ENCODE measurements around the gene UBE2H.
A peak's percentile ranks its signal among the peaks of the same experiment; 100 is the strongest.
"Not testable (repeated sequence)": the region's sequence is repeated elsewhere in the genome, so short reads cannot be mapped to it uniquely, and the experiment has no call there.

The UBE2H gene

GRCh38 chr7:129841465-129841864, 111.3 kb downstream of the UBE2H start:
- no peak for FAIRE-seq

- FAIRE-seq = no peak
Measured at GRCh38 chr7:129840757-129841156, 112.0 kb downstream of the UBE2H start.

DNA sequence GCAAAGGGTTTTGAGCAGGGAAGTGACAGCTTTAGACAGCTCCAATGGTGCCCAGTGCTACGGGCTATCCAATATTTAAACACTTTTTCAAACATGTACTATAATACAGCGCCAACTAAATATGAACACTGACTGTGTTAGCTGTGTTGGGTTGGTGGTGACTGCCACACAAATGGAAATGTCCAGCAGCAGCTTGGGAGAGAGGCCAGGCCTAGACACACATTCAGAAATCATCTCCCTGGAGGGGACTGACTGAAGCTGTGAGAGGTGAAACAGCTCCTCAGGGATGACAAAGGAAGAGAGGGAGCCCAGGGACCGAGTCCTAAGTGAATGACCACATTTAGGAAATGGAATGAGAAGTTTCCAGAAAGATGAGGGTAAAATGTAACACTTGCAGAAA, 115.8 kb downstream of the UBE2H start:
- FAIRE-seq = no peak

GRCh38 chr7:129835569-129835968, 117.2 kb downstream of the UBE2H start:
- peak; percentile 27 for FAIRE-seq

DNA sequence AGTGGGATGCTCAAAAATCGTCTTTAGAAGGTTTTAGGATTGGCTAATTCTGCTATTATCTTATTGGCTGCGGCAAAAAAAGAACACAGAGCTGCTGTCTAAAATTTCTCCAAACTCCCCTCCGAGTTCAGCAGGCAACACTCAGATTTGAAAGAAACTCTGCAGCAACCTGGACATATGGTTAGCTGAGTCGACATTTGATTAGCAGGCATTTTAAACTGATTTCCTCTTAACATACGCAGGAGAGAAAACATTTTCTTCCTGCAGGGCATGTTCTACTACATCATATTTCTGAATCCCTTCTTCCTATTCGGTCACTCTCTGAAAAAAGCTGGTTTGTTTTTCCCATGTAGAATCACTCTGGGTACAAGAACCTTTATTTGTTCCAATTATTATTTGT, 119.4 kb downstream of the UBE2H start:
- FAIRE-seq = not testable (repeated sequence)

GRCh38 chr7:129832701-129833227, 120.0 kb downstream of the UBE2H start:
- no peak for FAIRE-seq

DNA sequence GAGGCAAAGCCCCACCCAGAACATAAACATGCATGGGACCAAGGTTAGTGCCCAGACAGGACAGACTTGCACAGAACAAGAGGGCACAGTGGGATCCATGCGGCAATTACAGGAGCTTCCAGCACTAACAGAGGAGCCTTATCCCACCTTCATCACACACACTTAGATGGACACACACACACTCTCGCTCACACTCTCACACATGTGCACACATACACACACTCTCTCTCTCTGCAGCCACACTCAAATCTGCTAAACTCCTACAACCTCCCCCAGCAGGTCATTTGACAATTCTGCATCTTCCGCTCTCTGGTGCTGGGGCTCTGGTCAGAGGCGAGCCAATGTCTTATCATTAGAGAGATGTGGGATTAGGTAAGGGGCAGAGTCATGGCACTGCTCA, 120.5 kb downstream of the UBE2H start:
- FAIRE-seq = no peak

DNA sequence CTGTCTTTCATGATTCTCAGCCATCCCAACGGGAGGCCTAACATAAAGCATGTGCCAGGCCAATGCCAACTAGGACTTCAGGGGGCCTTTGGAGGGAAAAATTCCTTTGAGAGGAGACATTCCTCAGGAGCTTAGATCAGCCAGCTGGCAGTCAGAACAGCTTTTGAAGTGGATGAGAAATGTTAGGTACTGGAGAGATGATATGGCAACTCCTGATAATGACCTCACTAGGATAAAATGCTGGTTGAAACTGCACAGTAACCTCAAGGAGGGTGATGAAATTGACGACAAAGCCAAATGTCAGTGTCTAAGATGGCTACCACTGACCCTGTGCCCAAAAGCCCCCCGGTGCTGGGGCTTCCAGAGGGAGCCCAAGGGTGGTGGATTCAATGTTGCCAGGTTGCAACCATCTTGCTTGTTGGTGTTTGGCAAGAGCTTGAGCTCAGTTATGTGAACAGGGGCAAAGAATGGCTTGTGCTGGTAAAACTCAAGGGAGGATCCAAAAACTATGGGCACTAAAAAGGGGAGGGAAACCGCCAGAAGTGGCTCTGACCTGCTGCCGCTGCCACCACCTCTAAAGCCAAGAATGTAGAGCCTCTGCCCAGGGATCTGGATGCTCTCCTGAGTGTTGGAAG, 121.2 kb downstream of the UBE2H start:
- FAIRE-seq = no peak

DNA sequence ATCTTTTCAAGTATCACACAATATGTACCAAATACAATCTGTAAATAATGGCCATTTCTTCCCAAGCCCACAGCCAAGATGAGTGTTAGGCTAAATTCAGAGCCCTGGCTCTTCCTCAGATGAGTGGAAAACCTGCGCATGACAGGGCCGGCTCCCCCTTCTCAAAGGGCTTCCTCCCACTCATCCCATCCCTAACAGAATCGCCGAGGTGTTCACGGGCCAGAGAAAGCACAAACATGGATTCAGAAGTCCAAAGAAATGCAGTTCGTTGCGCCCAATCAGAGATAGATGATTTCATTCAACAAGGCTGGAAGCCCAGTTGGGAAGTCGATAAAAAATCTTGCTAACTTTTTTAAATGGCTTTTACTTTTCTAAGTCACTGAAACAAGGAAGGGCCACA, 121.8 kb downstream of the UBE2H start:
- FAIRE-seq = no peak

DNA sequence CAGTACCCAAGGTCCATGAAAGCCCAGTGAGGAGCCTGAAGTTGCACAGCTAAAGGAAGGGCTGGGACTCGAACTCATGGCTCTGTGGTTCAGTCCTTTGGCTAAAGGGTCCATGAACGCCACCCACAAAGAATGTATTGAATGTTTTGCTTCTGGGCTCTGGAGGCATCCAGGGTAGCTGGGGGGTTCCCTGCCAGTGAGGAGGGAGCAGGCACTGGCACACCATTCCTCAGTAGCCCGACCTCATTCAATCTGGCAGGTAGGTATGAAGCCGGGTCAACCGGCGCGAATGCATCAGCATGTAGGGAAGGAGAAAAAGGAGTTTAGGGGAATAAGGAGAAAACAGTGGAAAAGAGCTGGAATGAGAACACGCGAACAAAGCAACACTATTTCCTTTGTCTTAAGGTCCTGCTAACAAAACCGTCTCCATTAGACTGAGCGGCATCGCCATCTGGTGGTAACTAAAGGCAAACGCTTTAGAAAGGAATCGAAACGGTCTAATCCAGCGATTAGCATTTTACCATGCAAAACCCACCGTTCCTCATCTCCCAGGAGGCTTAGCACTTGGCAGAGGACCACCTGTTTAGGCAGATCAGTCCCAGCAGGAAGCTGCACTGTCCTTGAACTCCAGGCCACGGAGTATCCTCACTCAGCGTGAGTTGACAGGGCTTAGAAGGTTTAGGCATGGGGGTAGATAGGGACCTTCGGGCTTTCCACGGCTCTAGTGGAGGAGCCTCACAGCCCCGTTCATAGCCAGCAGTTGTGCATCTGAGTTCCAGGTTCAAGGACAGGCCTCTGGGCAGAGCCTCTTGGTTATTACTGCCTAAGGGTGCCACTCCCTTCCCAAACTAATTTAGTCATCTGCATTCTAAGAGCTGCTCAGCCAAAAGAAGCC, 122.8 kb downstream of the UBE2H start:
- FAIRE-seq = peak; percentile 76

GRCh38 chr7:129828989-129829736, 123.6 kb downstream of the UBE2H start:
- FAIRE-seq = no peak

GRCh38 chr7:129828078-129828762, 124.5 kb downstream of the UBE2H start:
- no peak for FAIRE-seq

GRCh38 chr7:129827467-129827990, 125.2 kb downstream of the UBE2H start:
- FAIRE-seq = no peak

GRCh38 chr7:129826895-129827294, 125.9 kb downstream of the UBE2H start:
- not testable (repeated sequence) for FAIRE-seq

GRCh38 chr7:129825209-129825970, 127.4 kb downstream of the UBE2H start:
- no peak for FAIRE-seq

- FAIRE-seq = no peak
Measured at GRCh38 chr7:129824291-129825208, 128.2 kb downstream of the UBE2H start.

- FAIRE-seq = not testable (repeated sequence)
Measured at GRCh38 chr7:129823143-129823542, 129.6 kb downstream of the UBE2H start.

DNA sequence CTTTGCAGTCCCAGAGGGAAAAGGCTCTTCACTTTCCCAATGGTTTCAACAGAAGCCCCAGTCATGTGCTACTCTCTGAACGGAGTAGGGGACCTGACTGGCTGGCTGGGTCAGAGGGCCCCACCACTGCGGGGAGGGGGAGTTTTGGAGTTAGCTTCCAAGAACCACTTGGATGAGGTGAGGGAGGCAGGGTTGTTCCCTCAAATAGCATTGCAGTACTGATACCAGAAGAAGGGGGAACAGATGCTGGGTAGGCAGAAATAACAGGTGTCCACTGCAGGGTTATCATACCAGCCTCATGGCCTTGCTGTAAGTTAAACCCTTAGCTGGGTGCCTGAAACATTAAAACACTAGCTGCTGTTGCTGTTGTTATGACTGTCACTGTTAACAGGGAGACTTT, 131.3 kb downstream of the UBE2H start:
- FAIRE-seq = no peak

DNA sequence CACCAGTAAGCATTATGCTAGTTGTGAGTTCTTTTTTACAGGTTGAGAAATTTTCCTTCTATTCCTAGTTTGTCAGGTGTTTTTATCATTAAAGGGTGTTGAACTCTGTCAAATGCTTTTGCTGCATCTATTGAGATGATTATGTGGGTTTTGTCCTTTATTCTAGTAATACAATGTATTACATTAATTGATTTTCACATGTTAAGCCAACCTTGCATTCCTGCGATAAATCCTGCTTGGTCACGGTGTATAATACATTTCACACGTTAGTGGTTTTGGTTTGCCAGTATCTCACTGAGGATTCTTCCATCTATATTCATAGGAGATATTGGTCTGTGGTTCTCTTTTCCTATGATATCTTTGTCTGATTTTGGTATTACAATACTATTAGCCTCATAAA, 136.0 kb downstream of the UBE2H start:
- no peak for FAIRE-seq

DNA sequence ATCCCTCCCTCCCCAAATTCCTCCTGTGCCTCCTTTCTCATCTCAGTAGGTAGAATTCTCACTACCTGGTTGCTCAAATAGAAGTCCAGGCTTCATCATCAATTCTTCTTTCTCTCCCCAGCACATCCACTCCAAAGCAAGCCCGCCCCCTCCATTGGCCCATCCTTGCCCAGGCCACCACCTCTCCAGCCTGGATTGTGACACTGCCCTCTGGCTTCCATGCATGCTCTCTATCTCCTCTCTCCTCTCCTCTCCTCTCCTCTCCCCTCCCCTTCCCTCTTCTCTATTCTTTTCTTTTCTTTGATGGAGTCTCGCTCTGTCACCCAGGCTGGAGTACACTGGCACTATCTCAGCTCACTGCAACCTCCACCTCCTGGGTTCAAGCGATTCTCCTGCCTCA, 144.9 kb downstream of the UBE2H start:
- FAIRE-seq = no peak

All from islet of Langerhans (tissue), 1 donor.